Measurements from ENCODE around the gene BCL10. TPM values are rescaled to one million over a fixed set of nuclear protein-coding genes. Genes with fewer than 3 reads are reported as not detected.
A peak's percentile ranks its signal among the peaks of the same experiment; 100 is the strongest.

Gene BCL10
- total RNA-seq, 1 experiment from 2014 or later, result 33.8 TPM

- no peaks in the 10 kb centered on the region for H3K9me2 ChIP-seq (ENCODE audit: insufficient read depth)
- no peaks in the 10 kb centered on the region for H3K27me3 ChIP-seq (ENCODE audit: insufficient read depth, low read length)
- ChIA-PET CTCF (interaction anchor here (0.6 to 2.3 kb wide), 22 partner anchors 10 to 400 kb away, joined by 3 to 24 read pairs (median 5); partner anchors contain the start of genes BCL10, CCN1 and ZNHIT6), RAD21 (ENCODE audit: low non-redundant PET in 1 of 2, low total read pairs in 2 of 2, uncharacterized antibody in 2 of 2, unreplicated experiment in 2 of 2) (interaction anchor here (0.7 to 1.4 kb wide), 4 partner anchors 195 to 384 kb away, joined by 3 to 4 read pairs (median 4); no protein-coding TSS in a partner anchor), POLR2A (interaction anchor here (1.2 to 2.8 kb wide), 2 partner anchors 273 to 276 kb away, joined by 3 to 10 read pairs; partner anchors contain the start of gene CCN1)
- H3K4me1 ChIP-seq (ENCODE audit: control insufficient read depth in 1 of 2, insufficient read depth in 2 of 2, low read length in 2 of 2), result peaks cover 3 to 15% of the 10 kb centered on the region in 2 experiments; a peak in 2 of 4 replicates
- peak overlapping the region; percentile 37 for H3K4me2 ChIP-seq (ENCODE audit: low read length)
- no peak overlapping the region for H3K27ac ChIP-seq (ENCODE audit: low read depth, low read length)
- no peaks in the 10 kb centered on the region for H3K36me3 ChIP-seq (ENCODE audit: control insufficient read depth in 1 of 2, insufficient read depth in 2 of 2, low read length in 2 of 2)
- H3K79me2 ChIP-seq (ENCODE audit: insufficient read depth, low read length), result no peaks in the 10 kb centered on the region
- BruUV-seq (replicated peaks), result no TSS peak
- H4K20me1 ChIP-seq (ENCODE audit: insufficient read depth), result no peaks in the 10 kb centered on the region
- H3K4me3 ChIP-seq (replicated peaks in 1 of 2; ENCODE audit: low read depth in 1 of 2, low read length in 2 of 2), result no peak overlapping the region
- DNase-seq (ENCODE audit: low read depth, low spot score), result peak; percentile 78
- no peaks in the 10 kb centered on the region for H3K9me3 ChIP-seq (ENCODE audit: control insufficient read depth in 1 of 2, insufficient read depth in 1 of 2, low read depth in 1 of 2, low read length in 2 of 2)
- peak; percentile 99 for ATAC-seq
- no peak overlapping the region for H3K9ac ChIP-seq (ENCODE audit: low read length)
- intact Hi-C loops (cut with micrococcal nuclease), result loop anchor here (1.0 to 10.0 kb wide), 8 partner anchors 37 to 710 kb away; partner anchors contain the start of genes CCN1 and ZNHIT6
- H2AFZ ChIP-seq (ENCODE audit: low read depth, low read length, poor library complexity, severe bottlenecking), result peak overlapping the region; percentile 88
- TF ChIP-seq TCF7L2 (IDR thresholded peaks at IDR 0.05; ENCODE audit: borderline replicate concordance, extremely low read depth, insufficient read depth, insufficient read length) (no peak), RAD21 (IDR thresholded peaks at IDR 0.05; ENCODE audit: low read depth) (peak; percentile 100), POLR2A (IDR thresholded peaks at IDR 0.05; ENCODE audit: borderline replicate concordance, extremely low read depth, insufficient read depth, insufficient read length) (no peak), ATF3 (IDR thresholded peaks at IDR 0.05) (no peak), CTCF (IDR thresholded peaks at IDR 0.05 in 2 of 3, conservative IDR thresholded peaks at IDR 0.05 in 1 of 3; ENCODE audit: borderline replicate concordance in 1 of 3, insufficient read depth in 1 of 3, low read depth in 2 of 3, low read length in 2 of 3) (peak; percentile 98 to 100 (median 99)), CBX3 (IDR thresholded peaks at IDR 0.05; ENCODE audit: low read depth) (0 out of 2 replicates have a peak, but pooled peaks have one; percentile 16), ZNF274 (IDR thresholded peaks at IDR 0.05; ENCODE audit: low read depth, low read length) (no peak), ZBTB33 (IDR thresholded peaks at IDR 0.05; ENCODE audit: extremely low read depth, insufficient replicate concordance, low read length) (no peak), SIN3A (IDR thresholded peaks at IDR 0.05; ENCODE audit: low read depth) (no peak), ZFX (IDR thresholded peaks at IDR 0.05) (no peak), YY1 (IDR thresholded peaks at IDR 0.05; ENCODE audit: extremely low read depth, insufficient replicate concordance, low read depth, low read length) (peak; percentile 65), EZH2phosphoT487 (IDR thresholded peaks at IDR 0.05; ENCODE audit: borderline replicate concordance) (no peak), JUND (IDR thresholded peaks at IDR 0.05) (no peak), MAX (IDR thresholded peaks at IDR 0.05) (no peak), EZH2 (IDR thresholded peaks at IDR 0.05) (no peak), REST (IDR thresholded peaks at IDR 0.05; ENCODE audit: low read depth) (no peak), FOSL1 (IDR thresholded peaks at IDR 0.05; ENCODE audit: low read depth) (no peak)
Measured at GRCh38 chr1:85307987-85308832, 31.8 kb upstream of the BCL10 start.

Data from HCT116 (cell line).